HL-60 (cell line): Measurements from ENCODE around the gene POLK.

Source experiments
- CTCF ChIP-seq: IDR thresholded peaks from one replicate; pipeline ENCODE4 v1.5.1; 2011; ENCODE audit warnings: low read length, control low read depth, inconsistent platforms; ENCODE audit not compliant: insufficient read depth
- GABPA ChIP-seq: IDR thresholded peaks from 2 replicates; pipeline ENCODE4 v1.6.1; 2012; ENCODE audit warnings: low read depth
- POLR2AphosphoS5 ChIP-seq: IDR thresholded peaks from 2 replicates; pipeline ENCODE4 v1.6.1; 2012; ENCODE audit warnings: low read depth
- TF ChIP-seq, protein P1 (sequence below): IDR thresholded peaks from 2 replicates; pipeline ENCODE4 v1.6.1; 2012; ENCODE audit warnings: low read depth; ENCODE audit not compliant: insufficient replicate concordance

DNA sequence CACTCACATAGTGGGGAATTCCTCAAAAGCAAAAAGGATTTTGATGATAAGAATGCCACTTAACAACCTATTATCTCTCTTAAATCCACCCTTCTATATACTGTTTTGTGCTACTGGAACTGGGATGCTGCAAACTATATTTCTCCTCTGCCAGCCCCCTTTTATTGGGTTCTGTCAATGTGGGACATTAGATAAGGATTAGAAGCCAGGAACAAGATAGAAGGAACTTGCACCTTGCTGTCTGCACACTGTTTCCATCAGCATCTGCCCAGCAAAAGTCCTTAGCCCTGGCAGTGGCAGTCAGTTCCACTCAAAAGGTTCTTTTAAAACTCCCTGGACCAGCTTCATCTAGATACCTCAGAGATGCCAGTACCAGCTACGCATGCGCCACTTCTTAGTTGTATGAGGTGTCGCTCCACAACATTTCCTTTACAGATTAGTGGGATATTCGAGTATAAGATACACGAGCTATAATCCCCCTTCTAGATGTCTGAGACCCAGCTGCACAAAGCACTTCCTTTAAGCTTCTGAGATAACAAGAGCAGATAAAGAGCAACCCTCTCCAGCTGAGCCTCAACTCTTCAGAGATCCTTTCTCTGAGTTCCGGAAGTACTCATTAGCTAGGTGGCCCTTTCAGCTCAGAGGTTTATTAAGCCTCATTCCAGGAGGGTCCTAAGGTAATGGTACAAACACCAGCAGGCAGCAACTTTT is 45.5 kb upstream of the POLK start:
- TF ChIP-seq CTCF (no peak), POLR2AphosphoS5 (no peak), GABPA (no peak)
- TF ChIP-seq, protein P1, sequence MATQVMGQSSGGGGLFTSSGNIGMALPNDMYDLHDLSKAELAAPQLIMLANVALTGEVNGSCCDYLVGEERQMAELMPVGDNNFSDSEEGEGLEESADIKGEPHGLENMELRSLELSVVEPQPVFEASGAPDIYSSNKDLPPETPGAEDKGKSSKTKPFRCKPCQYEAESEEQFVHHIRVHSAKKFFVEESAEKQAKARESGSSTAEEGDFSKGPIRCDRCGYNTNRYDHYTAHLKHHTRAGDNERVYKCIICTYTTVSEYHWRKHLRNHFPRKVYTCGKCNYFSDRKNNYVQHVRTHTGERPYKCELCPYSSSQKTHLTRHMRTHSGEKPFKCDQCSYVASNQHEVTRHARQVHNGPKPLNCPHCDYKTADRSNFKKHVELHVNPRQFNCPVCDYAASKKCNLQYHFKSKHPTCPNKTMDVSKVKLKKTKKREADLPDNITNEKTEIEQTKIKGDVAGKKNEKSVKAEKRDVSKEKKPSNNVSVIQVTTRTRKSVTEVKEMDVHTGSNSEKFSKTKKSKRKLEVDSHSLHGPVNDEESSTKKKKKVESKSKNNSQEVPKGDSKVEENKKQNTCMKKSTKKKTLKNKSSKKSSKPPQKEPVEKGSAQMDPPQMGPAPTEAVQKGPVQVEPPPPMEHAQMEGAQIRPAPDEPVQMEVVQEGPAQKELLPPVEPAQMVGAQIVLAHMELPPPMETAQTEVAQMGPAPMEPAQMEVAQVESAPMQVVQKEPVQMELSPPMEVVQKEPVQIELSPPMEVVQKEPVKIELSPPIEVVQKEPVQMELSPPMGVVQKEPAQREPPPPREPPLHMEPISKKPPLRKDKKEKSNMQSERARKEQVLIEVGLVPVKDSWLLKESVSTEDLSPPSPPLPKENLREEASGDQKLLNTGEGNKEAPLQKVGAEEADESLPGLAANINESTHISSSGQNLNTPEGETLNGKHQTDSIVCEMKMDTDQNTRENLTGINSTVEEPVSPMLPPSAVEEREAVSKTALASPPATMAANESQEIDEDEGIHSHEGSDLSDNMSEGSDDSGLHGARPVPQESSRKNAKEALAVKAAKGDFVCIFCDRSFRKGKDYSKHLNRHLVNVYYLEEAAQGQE, result no peak
